Activated naive CD4-positive, alpha-beta T cell treated with anti-CD3 and anti-CD28 coated beads, Interleukin-2, amount 10 ng/mL, durations not matched to agents 7 days and 5 days (primary cell): Measurements from ENCODE around the gene HTD2.

Experiments
- CTCF ChIA-PET: fragments of 350-600 bp; sonication (Branson Sonifier 250); formaldehyde crosslinking; loops from one replicate; lab custom pipeline; 2021; ENCODE audit warnings: antibody characterized with exemption; lab: Charles Lee
- DNase-seq: peaks from one replicate; pipeline ENCODE4 v3.0.0-alpha.2; 2020
- H3K27ac Mint-ChIP-seq: one replicate; pipeline ENCODE4 v1.8.0; 2021; ENCODE audit warnings: mild to moderate bottlenecking, moderate library complexity, mixed read lengths
- H3K27me3 Mint-ChIP-seq: one replicate; pipeline ENCODE4 v1.8.0; 2021; ENCODE audit warnings: mild to moderate bottlenecking, mixed read lengths
- H3K36me3 Mint-ChIP-seq: one replicate; pipeline ENCODE4 v1.8.0; 2021; ENCODE audit warnings: mixed read lengths
- H3K4me1 Mint-ChIP-seq: one replicate; pipeline ENCODE4 v1.8.0; 2021; ENCODE audit warnings: mixed read lengths
- H3K4me3 Mint-ChIP-seq: one replicate; pipeline ENCODE4 v1.8.0; 2021; ENCODE audit warnings: mild to moderate bottlenecking, moderate library complexity, mixed read lengths
- H3K9me3 Mint-ChIP-seq: one replicate; pipeline ENCODE4 v1.8.0; 2021; ENCODE audit warnings: mixed read lengths

HTD2 gene

GRCh38 chr3:58299839-58300516, 6.3 kb upstream of the HTD2 start:
- CTCF ChIA-PET, result interaction anchor here (0.8 to 4.7 kb wide), 5 partner anchors 12 to 122 kb away, joined by 3 to 43 read pairs (median 4); no protein-coding TSS in a partner anchor
- H3K4me1 Mint-ChIP-seq, result peaks cover under 1% of the 10 kb centered on the region
- H3K36me3 Mint-ChIP-seq, result no peaks in the 10 kb centered on the region
- no peak overlapping the region for H3K4me3 Mint-ChIP-seq
- peaks cover 5% of the 10 kb centered on the region for H3K9me3 Mint-ChIP-seq
- DNase-seq, result no peak
- H3K27ac Mint-ChIP-seq, result no peak overlapping the region
- peaks cover 51% of the 10 kb centered on the region for H3K27me3 Mint-ChIP-seq

GRCh38 chr3:58307639-58308215, 1.4 kb downstream of the HTD2 start:
- Mint-ChIP-seq H3K4me1 (peaks cover 36% of the 10 kb centered on the region), H3K4me3 (peak overlapping the region; percentile 94), H3K27me3 (peaks cover 7% of the 10 kb centered on the region), H3K27ac (peak overlapping the region; percentile 99), H3K9me3 (no peaks in the 10 kb centered on the region), H3K36me3 (peaks cover 24% of the 10 kb centered on the region)
- peak; percentile 54 for DNase-seq
- CTCF ChIA-PET, result interaction anchor here (0.6 to 4.5 kb wide), 26 partner anchors 11 to 1506 kb away, joined by 3 to 54 read pairs (median 6); partner anchors contain the start of genes ABHD6, KCTD6 and PXK

DNA sequence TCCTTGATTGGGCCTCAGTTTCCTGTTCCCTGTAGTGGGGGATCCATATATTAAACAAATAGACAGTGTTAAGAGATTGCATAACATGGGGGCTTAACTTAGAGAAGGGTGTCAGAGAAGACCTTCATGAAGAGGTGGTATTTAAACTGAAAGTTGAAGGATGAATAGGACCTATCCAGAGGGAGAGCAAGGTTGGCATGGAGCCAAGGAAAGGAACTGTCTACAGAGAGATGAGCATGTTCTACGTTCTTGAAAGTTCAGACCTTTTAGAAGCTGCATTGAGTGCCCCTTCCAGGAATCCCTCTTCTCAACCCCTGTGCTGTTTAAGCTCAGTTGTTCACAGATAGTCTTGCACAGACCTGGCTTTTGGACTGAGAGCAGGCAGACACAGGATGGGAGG, 2.4 kb downstream of the HTD2 start:
- peaks cover 7% of the 10 kb centered on the region for H3K27me3 Mint-ChIP-seq
- peaks cover 36% of the 10 kb centered on the region for H3K4me1 Mint-ChIP-seq
- CTCF ChIA-PET, result interaction anchor here (0.8 to 4.5 kb wide), 11 partner anchors 10 to 321 kb away, joined by 3 to 54 read pairs (median 8); partner anchors contain the start of gene KCTD6
- peak overlapping the region; percentile 38 for H3K27ac Mint-ChIP-seq
- DNase-seq, result no peak
- peaks cover 30% of the 10 kb centered on the region for H3K36me3 Mint-ChIP-seq
- H3K4me3 Mint-ChIP-seq, result peak overlapping the region; percentile 18
- H3K9me3 Mint-ChIP-seq, result no peaks in the 10 kb centered on the region

DNA sequence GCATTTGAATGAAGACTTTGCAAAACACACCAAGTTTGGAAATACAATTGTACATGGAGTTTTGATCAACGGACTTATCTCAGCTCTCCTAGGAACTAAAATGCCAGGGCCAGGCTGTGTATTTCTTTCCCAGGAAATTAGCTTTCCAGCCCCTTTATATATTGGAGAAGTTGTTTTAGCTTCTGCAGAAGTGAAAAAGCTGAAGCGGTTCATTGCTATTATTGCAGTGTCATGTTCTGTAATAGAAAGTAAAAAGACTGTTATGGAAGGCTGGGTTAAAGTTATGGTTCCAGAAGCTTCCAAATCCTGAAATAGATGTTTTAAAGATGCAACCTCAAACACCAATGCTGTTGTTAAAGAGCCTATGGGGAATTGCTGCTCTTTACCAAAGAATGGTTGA, 11.5 kb downstream of the HTD2 start:
- CTCF ChIA-PET, result interaction anchor here (1.2 to 6.9 kb wide), 4 partner anchors 10 to 88 kb away, joined by 3 to 54 read pairs (median 4); partner anchors contain the start of genes HTD2 and RPP14
- Mint-ChIP-seq H3K9me3 (no peaks in the 10 kb centered on the region), H3K4me3 (no peak overlapping the region), H3K36me3 (peaks cover 33% of the 10 kb centered on the region), H3K27ac (no peak overlapping the region), H3K27me3 (no peaks in the 10 kb centered on the region), H3K4me1 (no peaks in the 10 kb centered on the region)
- DNase-seq, result no peak

GRCh38 chr3:58321791-58322190, 15.5 kb downstream of the HTD2 start:
- no peak for DNase-seq
- CTCF ChIA-PET, result interaction anchor here (0.8 to 6.9 kb wide), 10 partner anchors 9 to 216 kb away, joined by 3 to 54 read pairs (median 4); partner anchors contain the start of genes HTD2 and RPP14
- Mint-ChIP-seq H3K27me3 (no peaks in the 10 kb centered on the region), H3K4me3 (no peak overlapping the region), H3K4me1 (peaks cover 28% of the 10 kb centered on the region), H3K9me3 (no peaks in the 10 kb centered on the region), H3K27ac (no peak overlapping the region), H3K36me3 (peaks cover 13% of the 10 kb centered on the region)

- no peak for DNase-seq
- Mint-ChIP-seq H3K9me3 (no peaks in the 10 kb centered on the region), H3K4me1 (peaks cover 28% of the 10 kb centered on the region), H3K27ac (no peak overlapping the region), H3K36me3 (peaks cover 11% of the 10 kb centered on the region), H3K4me3 (no peak overlapping the region), H3K27me3 (no peaks in the 10 kb centered on the region)
- CTCF ChIA-PET, result interaction anchor here (0.9 to 4.0 kb wide), 5 partner anchors 9 to 208 kb away, joined by 3 to 30 read pairs (median 3); partner anchors contain the start of gene PXK
Observed at GRCh38 chr3:58322793-58323192, 16.5 kb downstream of the HTD2 start.

- peak overlapping the region; percentile 62 for H3K27ac Mint-ChIP-seq
- H3K4me1 Mint-ChIP-seq, result peaks cover 28% of the 10 kb centered on the region
- H3K27me3 Mint-ChIP-seq, result no peaks in the 10 kb centered on the region
- DNase-seq, result no peak
- CTCF ChIA-PET, result interaction anchor here (1.6 to 4.1 kb wide), 6 partner anchors 8 to 207 kb away, joined by 3 to 20 read pairs (median 12); partner anchors contain the start of genes HTD2, PXK and RPP14
- peaks cover 9% of the 10 kb centered on the region for H3K36me3 Mint-ChIP-seq
- no peak overlapping the region for H3K4me3 Mint-ChIP-seq
- H3K9me3 Mint-ChIP-seq, result no peaks in the 10 kb centered on the region
Observed at GRCh38 chr3:58323529-58324390, 17.4 kb downstream of the HTD2 start.

GRCh38 chr3:58324391-58325390, 18.4 kb downstream of the HTD2 start:
- DNase-seq, result no peak
- Mint-ChIP-seq H3K9me3 (no peaks in the 10 kb centered on the region), H3K27ac (peak overlapping the region; percentile 62), H3K4me1 (peaks cover 28% of the 10 kb centered on the region), H3K36me3 (peaks cover 3% of the 10 kb centered on the region), H3K27me3 (no peaks in the 10 kb centered on the region), H3K4me3 (no peak overlapping the region)
- CTCF ChIA-PET, result interaction anchor here (0.8 to 4.1 kb wide), 5 partner anchors 9 to 351 kb away, joined by 3 to 20 read pairs (median 13); partner anchors contain the start of genes HTD2, PXK and RPP14

DNA sequence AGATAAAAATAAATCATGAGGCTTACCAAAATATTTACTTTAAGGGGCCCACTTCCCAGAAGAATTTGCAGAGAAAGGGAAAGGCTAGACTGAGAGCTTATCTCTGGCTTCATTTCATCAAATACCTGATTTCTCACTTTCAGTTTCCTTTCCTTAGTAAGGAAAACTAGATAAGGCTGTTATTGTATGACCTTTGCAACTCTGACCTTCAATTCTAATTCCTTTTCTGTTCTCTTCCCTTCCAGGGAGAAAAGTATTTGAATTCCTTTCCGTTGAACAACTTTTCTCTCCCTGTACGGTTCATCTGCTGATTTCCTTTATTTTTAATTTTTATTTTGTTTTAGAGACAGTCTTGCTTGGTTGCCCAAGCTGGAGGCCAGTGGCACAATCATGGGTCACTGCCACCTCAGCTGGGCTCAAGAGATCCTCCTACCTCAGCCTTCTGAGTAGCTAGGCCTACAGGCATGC, 19.2 kb downstream of the HTD2 start:
- Mint-ChIP-seq H3K27ac (peak overlapping the region; percentile 65), H3K36me3 (no peaks in the 10 kb centered on the region), H3K9me3 (no peaks in the 10 kb centered on the region), H3K4me1 (peaks cover 30% of the 10 kb centered on the region), H3K27me3 (no peaks in the 10 kb centered on the region), H3K4me3 (no peak overlapping the region)
- DNase-seq, result no peak
- CTCF ChIA-PET, result interaction anchor here (0.7 to 4.1 kb wide), 5 partner anchors 9 to 90 kb away, joined by 3 to 20 read pairs (median 13); partner anchors contain the start of genes HTD2, PXK and RPP14

DNA sequence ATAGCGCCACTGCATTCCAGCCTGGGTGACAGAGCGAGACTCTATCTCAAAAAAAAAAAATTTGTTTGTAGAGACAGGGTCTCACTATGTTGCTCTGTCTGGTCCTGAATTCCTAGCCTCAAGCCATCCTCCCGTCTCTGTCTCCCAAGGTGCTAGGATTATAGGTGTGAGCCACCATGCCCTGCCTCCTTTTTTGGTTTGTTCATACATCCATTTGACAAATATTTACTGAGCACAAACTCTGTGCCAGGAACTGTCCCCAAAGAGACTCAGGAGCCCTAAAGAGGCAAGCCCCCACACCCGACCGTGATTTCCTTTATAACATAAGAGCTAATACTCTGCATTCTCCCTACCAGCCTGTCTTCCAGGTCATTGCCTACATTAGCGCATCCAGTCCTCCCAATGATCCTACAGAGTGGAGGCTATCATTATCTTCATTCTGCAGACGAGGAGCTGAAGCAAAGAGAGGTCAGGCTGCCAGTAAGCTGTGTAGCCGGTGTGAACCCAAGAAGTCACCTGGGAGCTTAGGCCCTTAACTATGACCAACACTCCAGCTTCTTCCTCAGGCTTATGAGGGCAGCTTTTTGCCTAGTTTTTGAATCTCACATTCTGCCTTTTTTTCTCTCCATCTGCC, 20.1 kb downstream of the HTD2 start:
- CTCF ChIA-PET, result interaction anchor here (2.7 to 4.1 kb wide), 3 partner anchors 20 to 90 kb away, joined by 10 to 20 read pairs (median 14); partner anchors contain the start of genes HTD2 and RPP14
- Mint-ChIP-seq H3K9me3 (no peaks in the 10 kb centered on the region), H3K27me3 (no peaks in the 10 kb centered on the region), H3K27ac (no peak overlapping the region), H3K36me3 (no peaks in the 10 kb centered on the region), H3K4me1 (peaks cover 34% of the 10 kb centered on the region), H3K4me3 (no peak overlapping the region)
- no peak for DNase-seq

DNA sequence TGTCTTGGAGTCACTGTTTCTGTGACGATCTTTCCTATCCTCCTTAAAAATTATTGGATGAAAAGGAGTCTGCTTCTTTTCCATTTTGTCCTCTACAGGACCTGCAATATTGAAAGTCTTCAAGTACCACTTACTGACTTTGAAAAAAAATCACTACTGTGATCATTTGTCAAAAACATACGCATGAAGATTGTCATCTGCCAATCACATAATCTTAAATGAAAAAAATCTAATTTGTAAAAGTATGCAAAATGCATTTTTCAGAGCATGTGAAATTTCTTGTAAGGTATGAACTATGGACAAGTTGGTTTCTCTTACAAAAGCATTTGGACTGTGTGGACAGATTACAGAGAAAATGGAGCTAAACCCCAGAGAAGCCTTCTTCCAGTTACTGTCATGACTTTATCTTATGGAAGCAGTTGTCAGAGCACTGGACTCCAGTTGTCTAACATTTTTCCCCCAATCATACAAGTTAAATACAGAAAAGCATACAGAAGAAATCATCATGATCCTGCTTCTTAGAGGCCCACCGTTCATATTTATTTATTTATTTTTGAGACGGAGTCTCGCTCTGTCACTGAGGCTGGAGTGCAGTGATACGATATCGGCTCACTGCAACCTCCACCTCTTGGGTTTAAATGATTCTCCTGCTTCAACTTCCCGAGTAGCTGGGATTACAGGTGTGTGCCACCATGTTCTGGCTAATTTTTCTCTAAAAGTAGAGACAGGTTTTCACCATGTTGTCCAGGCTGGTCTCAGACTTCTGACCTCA, 23.0 kb downstream of the HTD2 start:
- CTCF ChIA-PET, result interaction anchor here (1.7 kb wide), 1 partner anchor 9 kb away, joined by 4 read pairs; no protein-coding TSS in a partner anchor
- Mint-ChIP-seq H3K27me3 (no peaks in the 10 kb centered on the region), H3K27ac (no peak overlapping the region), H3K4me3 (no peak overlapping the region), H3K4me1 (peaks cover 38% of the 10 kb centered on the region), H3K9me3 (no peaks in the 10 kb centered on the region), H3K36me3 (no peaks in the 10 kb centered on the region)
- no peak for DNase-seq
